Stimulated activated CD8-positive, alpha-beta memory T cell treated with anti-CD3 and anti-CD28 coated beads, Interleukin-12 subunit alpha, Interleukin-12 subunit beta, amount 100 ng/mL, for 24 hours (primary cell): Measurements from ENCODE around the gene PGF.
"Not testable (repeated sequence)": the region's sequence is repeated elsewhere in the genome, so short reads cannot be mapped to it uniquely, and the experiment has no call there.

Experiments
- DNase-seq: peaks from one replicate; pipeline ENCODE4 v3.0.0-alpha.2; 2020; ENCODE audit errors: extremely low read depth

Gene PGF

GRCh38 chr14:74955229-74956026 is at the start of gene PGF:
PGF (minus strand) TSS chr14:74955597; CDS start chr14:74955242, 355 bp downstream.
- DNase-seq: no peak

GRCh38 chr14:75003250-75004027 is 48.0 kb upstream of the PGF start:
- no peak for DNase-seq

GRCh38 chr14:75002392-75003249 is 47.2 kb upstream of the PGF start, which contains the start of gene EIF2B2:
EIF2B2 (plus strand) TSS chr14:75002921; CDS start chr14:75002991, 70 bp downstream.
- DNase-seq: peak; percentile 97

- no peak for DNase-seq
Observed at GRCh38 chr14:75001899-75002298, 46.5 kb upstream of the PGF start.

GRCh38 chr14:75001261-75001660 is 45.9 kb upstream of the PGF start:
- DNase-seq: no peak

- DNase-seq: not testable (repeated sequence)
Observed at GRCh38 chr14:74995781-74996180, 40.4 kb upstream of the PGF start.

GRCh38 chr14:74994182-74994581 is 38.8 kb upstream of the PGF start:
- not testable (repeated sequence) for DNase-seq

- DNase-seq: no peak
Observed at GRCh38 chr14:74988993-74989392, 33.6 kb upstream of the PGF start.

GRCh38 chr14:74988131-74988530 is 32.7 kb upstream of the PGF start:
- DNase-seq: no peak

GRCh38 chr14:74985806-74986205 is 30.4 kb upstream of the PGF start:
- no peak for DNase-seq

GRCh38 chr14:74985028-74985310 is 29.6 kb upstream of the PGF start:
- no peak for DNase-seq

GRCh38 chr14:74984236-74985027 is 29.0 kb upstream of the PGF start:
- no peak for DNase-seq

GRCh38 chr14:74983343-74983742 is 27.9 kb upstream of the PGF start:
- no peak for DNase-seq

GRCh38 chr14:74982661-74983060 is 27.3 kb upstream of the PGF start:
- DNase-seq: no peak

- no peak for DNase-seq
Observed at GRCh38 chr14:74981833-74982232, 26.4 kb upstream of the PGF start.

GRCh38 chr14:74981462-74981782 is 26.0 kb upstream of the PGF start:
- no peak for DNase-seq

GRCh38 chr14:74980731-74981461 is 25.5 kb upstream of the PGF start:
- no peak for DNase-seq

- no peak for DNase-seq
Observed at GRCh38 chr14:74980398-74980730, 25.0 kb upstream of the PGF start.

GRCh38 chr14:74979442-74980397 is 24.3 kb upstream of the PGF start:
- no peak for DNase-seq

- no peak for DNase-seq
Observed at GRCh38 chr14:74979029-74979428, 23.6 kb upstream of the PGF start.
